HCT116 (cell line): ENCODE measurements around the gene LRRC2. TPM values are rescaled to one million over a fixed set of nuclear protein-coding genes. Genes with fewer than 3 reads are reported as not detected.

ENCODE experiments used
- ATAC-seq: fragments of 200-7000 bp; cut with Tn5 transposase; 2 replicates; pipeline ENCODE4 v1.9.1; 2020; ENCODE audit warnings: mild to moderate bottlenecking, moderate library complexity
- BruUV-seq: library from RNA; stranded (reverse); fragments of 400-500 nt; replicated peaks from 2 replicates; lab custom pipeline; 2021; lab: Mats Ljungman, UMichigan
- CTCF ChIA-PET: fragments of 300-600 bp; sonication (Branson Sonifier 250); formaldehyde crosslinking; loops from one replicate; lab custom pipeline; 2021; ENCODE audit warnings: antibody characterized with exemption; lab: Charles Lee
- POLR2A ChIA-PET: fragments of 300-600, 350-600 bp; sonication (Branson Sonifier 250); formaldehyde crosslinking; loops from one replicate; lab custom pipeline; 2021; ENCODE audit warnings: antibody characterized with exemption; lab: Charles Lee
- RAD21 ChIA-PET, 2 experiments: fragments of 300-600 bp; sonication (Branson Sonifier 250); formaldehyde crosslinking; loops; one replicate each; lab custom pipeline; 2023; ENCODE audit warnings: low total read pairs in 2 of 2; ENCODE audit not compliant: uncharacterized antibody in 2 of 2, unreplicated experiment in 2 of 2, low non-redundant PET in 1 of 2; lab: Charles Lee
- DNase-seq: peaks from one replicate; pipeline ENCODE4 v3.0.0-alpha.2; 2010; ENCODE audit warnings: low read depth, low spot score
- H2AFZ ChIP-seq: fragments of 200-600 bp; shearing (Covaris generic), sonication (generic); 2 replicates; pipeline ENCODE4 v1.6.1; 2017; ENCODE audit warnings: low read depth, mixed run types, mixed read lengths, antibody characterized with exemption, low read length; ENCODE audit not compliant: poor library complexity, severe bottlenecking
- H3K27ac ChIP-seq: 2 replicates; pipeline ENCODE4 v1.5.1; 2012; ENCODE audit warnings: low read depth, low read length
- H3K27me3 ChIP-seq: fragments of 200-600 bp; sonication (generic); 2 replicates; pipeline ENCODE4 v1.6.1; 2016; ENCODE audit warnings: mixed run types, low read length, mixed read lengths; ENCODE audit not compliant: insufficient read depth
- H3K36me3 ChIP-seq, 2 experiments: fragments of 200-500 bp in 1 of 2; fragments of 200-600 bp in 1 of 2; sonication (Bioruptor generic) in 1 of 2; sonication (generic) in 1 of 2; 2 replicates each; pipeline versions ENCODE4 v1.5.1 to v1.6.1; 2014 to 2016; ENCODE audit warnings: low read length in 2 of 2, inconsistent platforms in 1 of 2, mixed read lengths in 1 of 2, mixed run types in 1 of 2; ENCODE audit not compliant: insufficient read depth in 2 of 2, control insufficient read depth in 1 of 2
- H3K4me1 ChIP-seq, 2 experiments: fragments of 200-600 bp in 1 of 2; sonication (generic) in 1 of 2; 2 replicates each; pipeline versions ENCODE4 v1.5.1 to v1.6.1; 2012 to 2017; ENCODE audit warnings: low read length in 2 of 2, inconsistent platforms in 1 of 2, mild to moderate bottlenecking in 1 of 2, mixed read lengths in 1 of 2, mixed run types in 1 of 2, moderate library complexity in 1 of 2; ENCODE audit not compliant: insufficient read depth in 2 of 2, control insufficient read depth in 1 of 2
- H3K4me2 ChIP-seq: fragments of 200-600 bp; sonication (generic); 2 replicates; pipeline ENCODE4 v1.6.1; 2017; ENCODE audit warnings: mixed run types, low read length, mixed read lengths
- H3K4me3 ChIP-seq, 2 experiments: fragments of 200-600 bp in 1 of 2; sonication (generic) in 1 of 2; replicated peaks in 1 of 2; 2 replicates each; pipeline ENCODE4 v1.5.1; 2011 to 2016; ENCODE audit warnings: low read length in 2 of 2, control low read depth in 1 of 2, low read depth in 1 of 2, mild to moderate bottlenecking in 1 of 2, mixed read lengths in 1 of 2, mixed run types in 1 of 2
- H3K79me2 ChIP-seq: fragments of 200-600 bp; sonication (generic); 2 replicates; pipeline ENCODE4 v1.6.1; 2017; ENCODE audit warnings: mild to moderate bottlenecking, mixed run types, low read length, moderate library complexity, mixed read lengths; ENCODE audit not compliant: insufficient read depth
- H3K9ac ChIP-seq: fragments of 200-600 bp; sonication (generic); 2 replicates; pipeline ENCODE4 v1.6.1; 2016; ENCODE audit warnings: low read length, mixed read lengths
- H3K9me2 ChIP-seq: fragments of 200-600 bp; sonication (generic), shearing (Covaris generic); 2 replicates; pipeline ENCODE4 v1.6.1; 2017; ENCODE audit warnings: mixed run types, mild to moderate bottlenecking, moderate library complexity; ENCODE audit not compliant: insufficient read depth
- H3K9me3 ChIP-seq, 2 experiments: fragments of 200-500 bp in 1 of 2; fragments of 200-600 bp in 1 of 2; sonication (Bioruptor generic) in 1 of 2; sonication (generic) in 1 of 2; 2 replicates each; pipeline ENCODE4 v1.6.1; 2014 to 2017; ENCODE audit warnings: low read length in 2 of 2, mixed read lengths in 2 of 2, inconsistent platforms in 1 of 2, low read depth in 1 of 2, mild to moderate bottlenecking in 1 of 2, mixed run types in 1 of 2, moderate library complexity in 1 of 2; ENCODE audit not compliant: control insufficient read depth in 1 of 2, insufficient read depth in 1 of 2
- H4K20me1 ChIP-seq: fragments of 200-600 bp; sonication (generic), shearing (Covaris generic); 2 replicates; pipeline ENCODE4 v1.6.1; 2017; ENCODE audit warnings: mixed run types, mild to moderate bottlenecking, moderate library complexity; ENCODE audit not compliant: insufficient read depth
- ATF3 ChIP-seq: IDR thresholded peaks from 2 replicates; pipeline ENCODE4 v1.6.1; 2012
- CEBPB ChIP-seq: IDR thresholded peaks from 2 replicates; pipeline ENCODE4 v1.6.1; 2012; ENCODE audit warnings: low read depth
- EZH2 ChIP-seq: fragments of 200-600 bp; sonication (generic); IDR thresholded peaks from 2 replicates; pipeline ENCODE4 v1.6.1; 2017; ENCODE audit warnings: antibody characterized with exemption, mixed run types
- EZH2phosphoT487 ChIP-seq: fragments of 200-600 bp; IDR thresholded peaks from 2 replicates; pipeline ENCODE4 v1.6.1; 2018; ENCODE audit warnings: antibody characterized with exemption, borderline replicate concordance
- FOSL1 ChIP-seq: IDR thresholded peaks from 2 replicates; pipeline ENCODE4 v1.6.1; 2012; ENCODE audit warnings: low read depth
- MAX ChIP-seq: IDR thresholded peaks from 2 replicates; pipeline ENCODE4 v1.6.1; 2012
- POLR2A ChIP-seq: IDR thresholded peaks from 2 replicates; pipeline ENCODE4 v1.7.0; 2011; ENCODE audit warnings: borderline replicate concordance; ENCODE audit not compliant: insufficient read depth, insufficient read length; ENCODE audit errors: extremely low read depth
- POLR2AphosphoS5 ChIP-seq: IDR thresholded peaks from 2 replicates; pipeline ENCODE4 v1.6.1; 2011; ENCODE audit warnings: mild to moderate bottlenecking, low read depth, low read length, moderate library complexity
- RAD21 ChIP-seq: IDR thresholded peaks from 2 replicates; pipeline ENCODE4 v1.6.1; 2012; ENCODE audit warnings: low read depth, mild to moderate bottlenecking
- REST ChIP-seq: IDR thresholded peaks from 2 replicates; pipeline ENCODE4 v1.6.1; 2012; ENCODE audit warnings: low read depth
- SIN3A ChIP-seq: IDR thresholded peaks from 2 replicates; pipeline ENCODE4 v1.6.1; 2012; ENCODE audit warnings: low read depth
- SP1 ChIP-seq: IDR thresholded peaks from 2 replicates; pipeline ENCODE4 v1.6.1; 2012; ENCODE audit warnings: low read depth
- SRF ChIP-seq: IDR thresholded peaks from 2 replicates; pipeline ENCODE4 v1.6.1; 2012; ENCODE audit warnings: low read depth
- TCF7L2 ChIP-seq: IDR thresholded peaks from 2 replicates; pipeline ENCODE4 v1.7.0; 2011; ENCODE audit warnings: borderline replicate concordance, inconsistent platforms; ENCODE audit not compliant: insufficient read depth, insufficient read length; ENCODE audit errors: extremely low read depth
- ZFX ChIP-seq: fragments of 450-650 bp; IDR thresholded peaks from 2 replicates; pipeline ENCODE4 v1.6.1; 2017
- intact Hi-C: fragments of 100-400 bp; cut with micrococcal nuclease; formaldehyde crosslinking; loops from 2 replicates; pipeline ENCODE4 v1.10.0; 2022
- total RNA-seq: library from RNA; stranded (reverse); gene quantifications from one replicate; pipeline ENCODE4 v1.2.1, GENCODE V29; 2021; ENCODE audit not compliant: unreplicated experiment

LRRC2 gene
- total RNA-seq, 1 experiment from 2014 or later = not detected

DNA sequence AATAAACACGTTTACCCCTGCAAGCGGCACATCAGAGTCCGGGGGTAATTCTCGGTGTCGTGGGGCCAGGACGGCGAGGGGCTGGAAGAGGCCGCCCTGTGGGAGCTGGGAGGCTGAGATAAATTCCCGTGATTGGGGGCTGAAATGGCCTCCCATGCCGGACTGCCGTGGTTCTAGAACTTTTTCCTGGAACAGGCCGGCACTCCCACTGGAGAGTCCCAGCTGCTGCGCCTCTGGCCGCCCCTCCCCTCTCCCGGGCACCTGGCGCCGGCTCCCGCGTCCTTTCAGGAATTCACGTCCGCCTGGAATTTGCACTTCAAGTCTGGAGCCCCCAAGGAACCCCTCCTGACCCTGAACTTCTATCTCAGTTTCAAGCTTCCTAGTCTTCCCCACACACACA lies 10.8 kb upstream of the LRRC2 start:
- no peak overlapping the region for H2AFZ ChIP-seq
- no peak overlapping the region for H3K4me3 ChIP-seq
- no peaks in the 10 kb centered on the region for H3K9me3 ChIP-seq
- no peak overlapping the region for H3K27ac ChIP-seq
- H3K9ac ChIP-seq = no peak overlapping the region
- DNase-seq (no peak), ATAC-seq (no peak)
- H3K27me3 ChIP-seq = no peaks in the 10 kb centered on the region
- ChIA-PET CTCF (interaction anchor here (2.0 kb wide), 1 partner anchor 19 kb away, joined by 5 read pairs; no protein-coding TSS in a partner anchor), RAD21 (no interaction called here), POLR2A (no interaction called here)
- peaks cover 2 to 8% of the 10 kb centered on the region in 2 experiments; a peak in 2 of 4 replicates for H3K4me1 ChIP-seq
- TF ChIP-seq SIN3A = no peak
- no peak for TF ChIP-seq POLR2A
- TF ChIP-seq SP1 = no peak
- TF ChIP-seq TCF7L2 = no peak
- TF ChIP-seq ZFX = no peak
- TF ChIP-seq CEBPB = no peak
- no peak for TF ChIP-seq EZH2
- no peak for TF ChIP-seq MAX
- no peak for TF ChIP-seq FOSL1
- TF ChIP-seq REST = no peak
- no peak for TF ChIP-seq RAD21
- TF ChIP-seq ATF3 = no peak
- TF ChIP-seq POLR2AphosphoS5 = no peak
- no peak for TF ChIP-seq EZH2phosphoT487
- no peak for TF ChIP-seq SRF
- H4K20me1 ChIP-seq = no peaks in the 10 kb centered on the region
- no peaks in the 10 kb centered on the region for H3K9me2 ChIP-seq
- no peak overlapping the region for H3K4me2 ChIP-seq
- BruUV-seq = no TSS peak
- intact Hi-C loops = no loop called here
- H3K79me2 ChIP-seq = no peaks in the 10 kb centered on the region
- no peaks in the 10 kb centered on the region for H3K36me3 ChIP-seq
